Activated CD4-positive, alpha-beta memory T cell treated with anti-CD3 and anti-CD28 coated beads, Interleukin-2, amount 10 ng/mL, durations not matched to agents 7 days and 5 days (primary cell): ENCODE data around the gene PRKACA. TPM values are rescaled to one million over a fixed set of nuclear protein-coding genes. Genes with fewer than 3 reads are reported as not detected.
"Not testable (repeated sequence)": the region's sequence is repeated elsewhere in the genome, so short reads cannot be mapped to it uniquely, and the experiment has no call there.

Experiments
- CTCF ChIA-PET: fragments of 350-600 bp; sonication (Branson Sonifier 250); formaldehyde crosslinking; loops from one replicate; lab custom pipeline; 2021; ENCODE audit warnings: antibody characterized with exemption, inconsistent platforms; lab: Charles Lee
- POLR2A ChIA-PET: fragments of 350-600 bp; sonication (Branson Sonifier 250); formaldehyde crosslinking; loops from one replicate; lab custom pipeline; 2021; ENCODE audit warnings: antibody characterized with exemption; lab: Charles Lee
- DNase-seq: peaks from one replicate; pipeline ENCODE4 v3.0.0-alpha.2; 2020
- H3K27ac Mint-ChIP-seq: one replicate; pipeline ENCODE4 v1.8.0; 2021; ENCODE audit warnings: mild to moderate bottlenecking, mixed read lengths
- H3K27me3 Mint-ChIP-seq: one replicate; pipeline ENCODE4 v1.8.0; 2021; ENCODE audit warnings: mixed read lengths
- H3K36me3 Mint-ChIP-seq: one replicate; pipeline ENCODE4 v1.8.0; 2021; ENCODE audit warnings: low read depth, mixed read lengths
- H3K4me1 Mint-ChIP-seq: one replicate; pipeline ENCODE4 v1.8.0; 2021; ENCODE audit warnings: mixed read lengths
- H3K4me3 Mint-ChIP-seq: one replicate; pipeline ENCODE4 v1.8.0; 2021; ENCODE audit warnings: mild to moderate bottlenecking, mixed read lengths
- H3K9me3 Mint-ChIP-seq: one replicate; pipeline ENCODE4 v1.8.0; 2021; ENCODE audit warnings: mixed read lengths
- total RNA-seq, 2 experiments: library from RNA; stranded (reverse); gene quantifications; one replicate each; pipeline ENCODE4 v1.2.3, GENCODE V29; 2021

The PRKACA gene
- total RNA-seq, 2 experiments from 2014 or later: 48.1 to 49.8 TPM

DNA sequence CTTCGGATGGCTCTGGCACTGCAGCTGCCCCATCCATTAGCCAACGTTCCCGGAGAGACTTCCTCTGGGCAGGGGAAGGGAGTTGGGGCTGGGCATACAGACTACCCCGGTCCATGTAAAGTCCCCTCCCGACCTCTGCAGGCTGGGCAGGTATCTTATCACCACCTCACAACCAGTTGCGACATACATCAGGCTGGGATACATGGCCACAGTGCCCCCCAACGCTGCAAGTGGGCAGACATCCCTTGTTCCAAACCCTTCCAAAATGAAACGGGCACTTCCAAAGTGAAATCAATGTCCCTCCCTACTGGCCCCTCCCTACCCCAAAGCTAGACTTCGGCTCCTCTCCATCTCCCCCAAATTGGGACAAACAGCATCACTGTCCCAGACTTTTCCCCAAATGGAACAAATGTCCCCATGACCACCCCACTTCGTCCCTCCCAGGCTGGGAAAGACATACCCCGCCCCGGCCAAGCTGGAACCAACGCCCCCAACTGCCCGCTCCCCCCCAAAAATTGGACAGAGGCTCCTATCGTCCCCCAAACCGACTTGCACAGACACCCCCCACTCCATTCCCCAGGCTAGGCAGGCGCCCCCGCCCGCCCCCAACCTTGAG is 60.7 kb downstream of the PRKACA start:
- no peak overlapping the region for H3K4me3 Mint-ChIP-seq
- H3K4me1 Mint-ChIP-seq: peaks cover 14% of the 10 kb centered on the region
- peaks cover 34% of the 10 kb centered on the region for H3K27me3 Mint-ChIP-seq
- H3K27ac Mint-ChIP-seq: no peak overlapping the region
- POLR2A ChIA-PET: interaction anchor here (0.9 to 1.6 kb wide), 4 partner anchors 9 to 69 kb away, joined by 3 to 4 read pairs (median 3); partner anchors contain the start of gene RFX1
- H3K36me3 Mint-ChIP-seq: peaks cover 14% of the 10 kb centered on the region
- CTCF ChIA-PET: interaction anchor here (0.8 to 6.1 kb wide), 5 partner anchors 7 to 178 kb away, joined by 5 to 86 read pairs (median 6); partner anchors contain the start of gene MISP3
- DNase-seq: no peak
- H3K9me3 Mint-ChIP-seq: no peaks in the 10 kb centered on the region

GRCh38 chr19:14056069-14056666 is 61.4 kb downstream of the PRKACA start:
- no peak overlapping the region for H3K4me3 Mint-ChIP-seq
- peaks cover 33% of the 10 kb centered on the region for H3K27me3 Mint-ChIP-seq
- no peaks in the 10 kb centered on the region for H3K9me3 Mint-ChIP-seq
- ChIA-PET POLR2A (interaction anchor here (1.0 to 1.6 kb wide), 3 partner anchors 8 to 70 kb away, joined by 3 to 4 read pairs (median 3); partner anchors contain the start of gene RFX1), CTCF (interaction anchor here (1.7 to 6.1 kb wide), 2 partner anchors 15 to 177 kb away, joined by 5 to 86 read pairs; partner anchors contain the start of gene MISP3)
- H3K36me3 Mint-ChIP-seq: peaks cover 19% of the 10 kb centered on the region
- H3K27ac Mint-ChIP-seq: no peak overlapping the region
- DNase-seq: no peak
- H3K4me1 Mint-ChIP-seq: peaks cover 14% of the 10 kb centered on the region

DNA sequence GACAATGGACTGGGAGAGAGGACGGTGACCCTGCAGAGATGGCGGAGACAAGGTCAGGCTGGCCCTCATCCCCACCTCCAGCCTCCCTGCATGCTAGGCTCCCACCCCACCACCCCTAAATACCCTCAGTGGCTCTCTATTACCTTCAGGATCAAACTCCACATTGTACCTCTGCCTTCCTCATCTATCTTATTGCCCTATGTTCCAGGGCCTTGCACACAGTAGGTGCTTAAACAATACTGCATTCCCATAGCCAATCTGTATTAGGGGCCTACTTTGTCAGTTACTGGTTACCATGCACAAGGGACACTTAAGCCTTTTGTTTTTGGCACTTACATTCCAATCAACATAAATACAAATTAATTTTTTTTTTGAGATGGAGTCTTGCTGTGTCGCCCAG is 62.2 kb downstream of the PRKACA start:
- no peak overlapping the region for H3K4me3 Mint-ChIP-seq
- POLR2A ChIA-PET: no interaction called here
- H3K4me1 Mint-ChIP-seq: peaks cover 14% of the 10 kb centered on the region
- DNase-seq: no peak
- H3K27me3 Mint-ChIP-seq: peaks cover 29% of the 10 kb centered on the region
- peaks cover 25% of the 10 kb centered on the region for H3K36me3 Mint-ChIP-seq
- CTCF ChIA-PET: interaction anchor here (6.1 kb wide), 1 partner anchor 16 kb away, joined by 86 read pairs; the partner anchor contains the start of gene MISP3
- H3K27ac Mint-ChIP-seq: no peak overlapping the region
- H3K9me3 Mint-ChIP-seq: no peaks in the 10 kb centered on the region

DNA sequence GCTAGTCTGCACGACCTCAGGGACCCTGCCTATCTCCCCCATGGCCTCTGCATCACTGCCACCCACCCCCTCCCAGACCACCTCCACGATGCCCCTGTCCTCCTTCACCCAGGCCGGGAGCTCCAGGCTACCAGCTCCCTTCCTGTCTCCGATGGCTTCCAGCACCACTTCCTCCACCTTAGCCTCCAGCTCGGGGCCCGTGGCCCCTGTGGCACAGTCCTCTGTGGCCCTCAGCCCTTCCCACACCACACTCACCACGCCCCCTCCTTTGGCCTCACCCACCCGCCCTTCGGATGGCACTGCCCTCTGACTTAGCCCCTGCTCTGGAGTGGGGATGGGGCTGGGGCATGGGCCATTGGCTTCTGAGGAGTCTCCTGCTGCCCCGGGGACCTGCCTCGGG is 62.8 kb downstream of the PRKACA start:
- peaks cover 14% of the 10 kb centered on the region for H3K4me1 Mint-ChIP-seq
- H3K27me3 Mint-ChIP-seq: peaks cover 23% of the 10 kb centered on the region
- ChIA-PET CTCF (interaction anchor here (1.2 kb wide), 1 partner anchor 19 kb away, joined by 3 read pairs; no protein-coding TSS in a partner anchor), POLR2A (interaction anchor here (0.8 kb wide), 1 partner anchor 84 kb away, joined by 3 read pairs; no protein-coding TSS in a partner anchor)
- no peak overlapping the region for H3K27ac Mint-ChIP-seq
- H3K36me3 Mint-ChIP-seq: peaks cover 31% of the 10 kb centered on the region
- no peak for DNase-seq
- no peak overlapping the region for H3K4me3 Mint-ChIP-seq
- H3K9me3 Mint-ChIP-seq: no peaks in the 10 kb centered on the region

GRCh38 chr19:14054099-14054498 is 63.5 kb downstream of the PRKACA start:
- H3K36me3 Mint-ChIP-seq: peaks cover 34% of the 10 kb centered on the region
- H3K27me3 Mint-ChIP-seq: peaks cover 19% of the 10 kb centered on the region
- no peaks in the 10 kb centered on the region for H3K9me3 Mint-ChIP-seq
- no peak for DNase-seq
- ChIA-PET CTCF (interaction anchor here (1.2 kb wide), 1 partner anchor 18 kb away, joined by 3 read pairs; no protein-coding TSS in a partner anchor), POLR2A (interaction anchor here (0.8 kb wide), 1 partner anchor 84 kb away, joined by 3 read pairs; no protein-coding TSS in a partner anchor)
- peaks cover 14% of the 10 kb centered on the region for H3K4me1 Mint-ChIP-seq
- H3K27ac Mint-ChIP-seq: no peak overlapping the region
- no peak overlapping the region for H3K4me3 Mint-ChIP-seq

GRCh38 chr19:14053500-14053899 is 64.1 kb downstream of the PRKACA start:
- DNase-seq: no peak
- H3K4me3 Mint-ChIP-seq: no peak overlapping the region
- ChIA-PET POLR2A (interaction anchor here (1.0 kb wide), 1 partner anchor 13 kb away, joined by 5 read pairs; no protein-coding TSS in a partner anchor), CTCF (interaction anchor here (1.2 to 1.8 kb wide), 4 partner anchors 10 to 83 kb away, joined by 3 to 7 read pairs (median 4); partner anchors contain the start of genes ASF1B and MISP3)
- H3K36me3 Mint-ChIP-seq: peaks cover 40% of the 10 kb centered on the region
- H3K9me3 Mint-ChIP-seq: no peaks in the 10 kb centered on the region
- no peak overlapping the region for H3K27ac Mint-ChIP-seq
- peaks cover 9% of the 10 kb centered on the region for H3K4me1 Mint-ChIP-seq
- H3K27me3 Mint-ChIP-seq: peaks cover 14% of the 10 kb centered on the region

- POLR2A ChIA-PET: interaction anchor here (1.0 kb wide), 1 partner anchor 13 kb away, joined by 5 read pairs; no protein-coding TSS in a partner anchor
- peaks cover 44% of the 10 kb centered on the region for H3K36me3 Mint-ChIP-seq
- H3K4me1 Mint-ChIP-seq: peaks cover 6% of the 10 kb centered on the region
- no peak for DNase-seq
- peaks cover 9% of the 10 kb centered on the region for H3K27me3 Mint-ChIP-seq
- H3K4me3 Mint-ChIP-seq: no peak overlapping the region
- H3K9me3 Mint-ChIP-seq: no peaks in the 10 kb centered on the region
- no peak overlapping the region for H3K27ac Mint-ChIP-seq
- CTCF ChIA-PET: interaction anchor here (1.3 to 1.8 kb wide), 3 partner anchors 10 to 83 kb away, joined by 3 to 7 read pairs (median 5); partner anchors contain the start of genes ASF1B and MISP3
Observed at GRCh38 chr19:14053032-14053431, 64.5 kb downstream of the PRKACA start.

- peaks cover 4% of the 10 kb centered on the region for H3K27me3 Mint-ChIP-seq
Observed at GRCh38 chr19:14052470-14052869, 65.1 kb downstream of the PRKACA start.

GRCh38 chr19:14051980-14052379 is 65.6 kb downstream of the PRKACA start:
- no peak overlapping the region for H3K4me3 Mint-ChIP-seq
- DNase-seq: no peak
- no peaks in the 10 kb centered on the region for H3K9me3 Mint-ChIP-seq
- CTCF ChIA-PET: interaction anchor here (1.3 to 1.8 kb wide), 3 partner anchors 9 to 84 kb away, joined by 3 to 7 read pairs (median 5); partner anchors contain the start of genes ASF1B and MISP3
- H3K27me3 Mint-ChIP-seq: peaks cover 3% of the 10 kb centered on the region
- peaks cover 45% of the 10 kb centered on the region for H3K36me3 Mint-ChIP-seq
- POLR2A ChIA-PET: interaction anchor here (1.0 to 1.2 kb wide), 2 partner anchors 8 to 20 kb away, joined by 3 to 4 read pairs; partner anchors contain the start of gene IL27RA
- no peak overlapping the region for H3K27ac Mint-ChIP-seq
- H3K4me1 Mint-ChIP-seq: peaks cover 2% of the 10 kb centered on the region

More at GRCh38 chr19:14052470-14052869, 65.1 kb downstream of the PRKACA start:
- Mint-ChIP-seq H3K27ac (no peak overlapping the region), H3K36me3 (peaks cover 44% of the 10 kb centered on the region), H3K4me3 (no peak overlapping the region), H3K9me3 (no peaks in the 10 kb centered on the region), H3K4me1 (peaks cover 2% of the 10 kb centered on the region)
- CTCF ChIA-PET: interaction anchor here (1.3 to 1.8 kb wide), 3 partner anchors 9 to 84 kb away, joined by 3 to 7 read pairs (median 5); partner anchors contain the start of genes ASF1B and MISP3
- DNase-seq: no peak
- POLR2A ChIA-PET: interaction anchor here (1.0 kb wide), 2 partner anchors 12 to 21 kb away, joined by 4 to 5 read pairs; partner anchors contain the start of gene IL27RA

DNA sequence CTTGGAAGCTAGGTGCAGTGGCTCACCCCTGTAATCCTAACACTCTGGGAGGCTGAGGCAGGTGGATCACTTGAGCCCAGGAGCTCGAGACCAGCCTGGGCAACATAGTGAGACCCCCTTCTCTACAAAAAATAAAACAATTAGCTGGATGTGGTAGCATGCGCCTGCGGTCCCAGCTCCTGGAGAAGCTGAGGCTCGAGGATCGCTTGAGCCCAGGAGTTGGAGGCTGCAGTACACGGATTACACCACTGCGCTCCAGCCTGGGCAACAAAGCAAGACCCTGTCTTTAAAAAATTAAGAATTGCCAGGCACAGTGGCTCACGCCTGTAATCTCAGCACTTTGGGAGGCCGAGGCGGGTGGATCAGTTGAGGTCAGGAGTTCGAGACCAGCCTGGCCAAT is 66.6 kb downstream of the PRKACA start:
- H3K4me3 Mint-ChIP-seq, H3K27ac Mint-ChIP-seq, H3K4me1 Mint-ChIP-seq, H3K9me3 Mint-ChIP-seq, H3K27me3 Mint-ChIP-seq, DNase-seq: not testable (repeated sequence)
- peaks cover 54% of the 10 kb centered on the region for H3K36me3 Mint-ChIP-seq
- CTCF ChIA-PET: interaction anchor here (1.0 to 4.1 kb wide), 3 partner anchors 9 to 23 kb away, joined by 3 to 37 read pairs (median 3); no protein-coding TSS in a partner anchor
- POLR2A ChIA-PET: interaction anchor here (1.2 to 1.3 kb wide), 3 partner anchors 9 to 65 kb away, joined by 3 read pairs; no protein-coding TSS in a partner anchor

GRCh38 chr19:14050512-14050911 is 67.0 kb downstream of the PRKACA start:
- Mint-ChIP-seq H3K9me3 (no peaks in the 10 kb centered on the region), H3K27me3 (no peaks in the 10 kb centered on the region), H3K36me3 (peaks cover 56% of the 10 kb centered on the region), H3K27ac (no peak overlapping the region), H3K4me3 (no peak overlapping the region), H3K4me1 (peaks cover 2% of the 10 kb centered on the region)
- no peak for DNase-seq
- ChIA-PET CTCF (interaction anchor here (1.0 to 4.1 kb wide), 3 partner anchors 10 to 24 kb away, joined by 3 to 37 read pairs (median 3); no protein-coding TSS in a partner anchor), POLR2A (interaction anchor here (0.9 to 1.3 kb wide), 3 partner anchors 8 to 65 kb away, joined by 3 read pairs; no protein-coding TSS in a partner anchor)
